Kidney epithelial cell (primary cell): ENCODE results near the gene NPS. TPM values are rescaled to one million over a fixed set of nuclear protein-coding genes. Genes with fewer than 3 reads are reported as not detected.

Experiments
- DNase-seq: peaks from one replicate; pipeline ENCODE4 v3.0.0-alpha.2; 2010; ENCODE audit warnings: low read depth
- H3K27me3 ChIP-seq: 2 replicates; pipeline ENCODE4 v1.6.0; 2011; ENCODE audit warnings: low read length; ENCODE audit not compliant: control insufficient read depth, insufficient read depth
- H3K36me3 ChIP-seq: 2 replicates; pipeline ENCODE4 v1.5.1; 2011; ENCODE audit warnings: low read length; ENCODE audit not compliant: control insufficient read depth, insufficient read depth
- H3K4me3 ChIP-seq: 2 replicates; pipeline ENCODE4 v1.5.1; 2011; ENCODE audit warnings: low read depth, mild to moderate bottlenecking, control low read depth, low read length
- CTCF ChIP-seq: IDR thresholded peaks from 2 replicates; pipeline ENCODE4 v1.5.1; 2011; ENCODE audit warnings: mild to moderate bottlenecking, moderate library complexity, low read length, control low read depth, inconsistent platforms; ENCODE audit not compliant: insufficient read depth, poor library complexity, severe bottlenecking
- total RNA-seq: library from RNA; depleted of rRNA; stranded (reverse); fragments of >200 nt; gene quantifications from 2 replicates; pipeline ENCODE4 v1.2.3, GENCODE V29; 2015

Gene NPS
- total RNA-seq, 1 donor from 2014 or later, result not detected

- no peak overlapping the region for H3K4me3 ChIP-seq
- H3K36me3 ChIP-seq, result no peaks in the 10 kb centered on the region
- no peaks in the 10 kb centered on the region for H3K27me3 ChIP-seq
- no peak for TF ChIP-seq CTCF
- no peak for DNase-seq
Observed at GRCh38 chr10:127537924-127538323, 11.2 kb upstream of the NPS start.

GRCh38 chr10:127548022-127548421 is 1.1 kb upstream of the NPS start:
- Histone ChIP-seq H3K36me3 (no peaks in the 10 kb centered on the region), H3K4me3 (no peak overlapping the region), H3K27me3 (no peaks in the 10 kb centered on the region)
- no peak for TF ChIP-seq CTCF
- DNase-seq, result no peak

GRCh38 chr10:127550861-127551260 is 1.8 kb downstream of the NPS start:
- DNase-seq, result no peak
- no peak overlapping the region for H3K4me3 ChIP-seq
- no peak for TF ChIP-seq CTCF
- H3K36me3 ChIP-seq, result no peaks in the 10 kb centered on the region
- H3K27me3 ChIP-seq, result no peaks in the 10 kb centered on the region

- no peaks in the 10 kb centered on the region for H3K36me3 ChIP-seq
- no peak overlapping the region for H3K4me3 ChIP-seq
- no peak for DNase-seq
- no peaks in the 10 kb centered on the region for H3K27me3 ChIP-seq
- TF ChIP-seq CTCF, result no peak
Observed at GRCh38 chr10:127552446-127552845, 3.3 kb downstream of the NPS start.

GRCh38 chr10:127553417-127553816 is 4.3 kb downstream of the NPS start:
- Histone ChIP-seq H3K36me3 (no peaks in the 10 kb centered on the region), H3K27me3 (no peaks in the 10 kb centered on the region), H3K4me3 (no peak overlapping the region)
- no peak for TF ChIP-seq CTCF
- no peak for DNase-seq

GRCh38 chr10:127556916-127557315 is 7.8 kb downstream of the NPS start:
- no peak for DNase-seq
- no peaks in the 10 kb centered on the region for H3K36me3 ChIP-seq
- no peak overlapping the region for H3K4me3 ChIP-seq
- no peak for TF ChIP-seq CTCF
- no peaks in the 10 kb centered on the region for H3K27me3 ChIP-seq
